HG02642 (cell line): Measurements from ENCODE around the gene RFX3.

Experiments
- ATAC-seq: cut with Tn5 transposase; IDR thresholded peaks from one replicate; pipeline ENCODE4 v1.9.1; 2021; ENCODE audit warnings: mild to moderate bottlenecking; ENCODE audit not compliant: unreplicated experiment, poor library complexity

RFX3 gene

DNA sequence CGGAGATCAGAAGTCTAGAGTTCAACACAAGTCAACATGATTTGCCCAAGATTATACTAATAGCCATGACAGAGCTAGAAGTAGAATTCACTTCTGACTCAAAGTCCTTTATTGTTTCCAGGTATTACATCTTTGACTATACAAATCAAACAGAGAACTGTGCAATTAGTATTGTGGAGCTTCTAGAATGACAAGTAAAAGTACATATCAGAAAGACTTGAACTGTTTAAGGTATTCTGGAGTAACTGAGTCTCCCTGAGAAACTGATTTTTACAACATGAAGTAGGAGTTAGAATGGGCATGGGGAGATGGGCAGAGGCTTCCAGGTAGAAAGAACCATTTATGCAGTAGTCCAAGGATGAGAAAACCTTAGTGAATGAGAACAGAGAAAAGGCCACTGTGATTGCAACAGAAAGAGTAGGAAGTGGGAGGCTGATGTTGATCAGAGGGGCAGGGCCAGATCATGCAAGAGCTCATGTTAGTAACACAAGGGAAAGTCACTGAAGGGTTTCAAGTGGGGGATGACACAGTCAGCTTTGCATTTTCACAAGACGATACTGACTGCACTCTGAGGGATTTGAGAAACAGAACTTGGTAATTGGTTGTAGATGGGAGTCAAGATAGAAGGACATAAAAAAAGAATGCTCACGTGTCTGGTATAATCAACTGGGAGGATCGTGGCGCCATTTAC, 280.7 kb downstream of the RFX3 start:
- peak; percentile 72 for ATAC-seq

DNA sequence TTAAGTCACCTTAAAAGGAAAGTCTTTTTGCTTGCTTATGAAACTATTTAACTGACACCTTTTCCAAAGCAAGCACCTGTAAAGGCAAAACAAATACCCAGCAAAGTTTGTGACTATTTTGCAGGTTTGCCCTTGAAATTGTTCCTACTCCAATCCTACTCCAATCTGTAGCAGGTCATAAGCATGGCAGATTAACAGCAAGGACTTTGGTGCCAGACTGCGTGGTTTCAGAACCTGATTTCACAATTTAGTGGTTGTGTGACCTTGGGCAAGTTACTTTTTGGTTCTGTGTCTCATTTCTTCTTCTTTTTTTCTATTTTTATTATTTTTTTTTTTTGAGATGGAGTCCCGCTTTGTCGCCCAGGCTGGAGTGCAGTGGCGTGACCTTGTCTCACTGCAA, 282.1 kb downstream of the RFX3 start:
- no peak for ATAC-seq

DNA sequence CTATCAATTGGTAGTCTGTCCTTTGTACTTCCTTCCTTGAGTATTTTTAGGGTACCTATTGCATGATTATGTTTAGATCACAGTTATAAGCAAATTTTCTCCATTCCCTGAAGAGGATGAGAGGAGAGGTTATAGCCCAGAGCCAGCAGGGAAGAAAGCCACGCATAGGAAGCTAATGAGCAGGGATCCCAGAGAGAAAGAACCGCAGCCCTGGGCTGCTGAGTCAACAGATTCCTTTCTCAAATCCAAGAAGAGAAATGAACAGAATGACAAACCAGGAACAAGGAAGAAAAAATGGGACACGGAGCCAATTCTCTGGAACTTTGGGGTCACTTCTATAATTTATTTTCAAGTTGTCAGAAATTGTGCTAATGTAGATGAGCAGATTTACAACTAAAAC, 284.5 kb downstream of the RFX3 start:
- ATAC-seq, result no peak

DNA sequence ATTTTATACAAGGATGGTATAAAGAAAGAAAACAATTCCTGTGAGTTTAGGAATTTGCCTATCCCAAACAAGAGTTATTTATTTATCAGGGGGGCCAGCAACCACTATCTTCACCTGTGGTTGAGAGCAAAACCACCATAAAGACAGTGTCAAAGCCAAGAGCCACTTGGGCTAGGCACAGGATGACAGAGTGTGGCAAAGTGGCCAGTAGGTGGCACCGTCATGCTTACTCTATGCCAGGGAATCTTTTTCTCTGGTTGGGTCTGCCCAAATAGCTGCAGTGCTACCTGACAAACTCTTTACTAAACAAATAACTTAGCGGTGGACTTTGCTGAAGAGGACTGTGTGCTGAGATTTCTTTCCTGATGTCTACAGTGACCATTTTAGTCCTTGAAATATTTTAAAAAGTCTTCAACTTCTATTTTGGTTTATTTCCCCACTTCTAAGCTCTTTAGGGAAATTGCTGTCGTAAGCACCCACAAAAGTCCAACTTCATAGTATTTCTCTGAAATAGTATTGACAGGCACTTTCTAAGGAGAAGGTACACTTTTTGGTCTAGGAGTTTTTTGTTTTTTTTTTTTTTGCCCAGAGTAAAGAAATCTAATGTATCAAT, 285.0 kb downstream of the RFX3 start:
- peak; percentile 93 for ATAC-seq

DNA sequence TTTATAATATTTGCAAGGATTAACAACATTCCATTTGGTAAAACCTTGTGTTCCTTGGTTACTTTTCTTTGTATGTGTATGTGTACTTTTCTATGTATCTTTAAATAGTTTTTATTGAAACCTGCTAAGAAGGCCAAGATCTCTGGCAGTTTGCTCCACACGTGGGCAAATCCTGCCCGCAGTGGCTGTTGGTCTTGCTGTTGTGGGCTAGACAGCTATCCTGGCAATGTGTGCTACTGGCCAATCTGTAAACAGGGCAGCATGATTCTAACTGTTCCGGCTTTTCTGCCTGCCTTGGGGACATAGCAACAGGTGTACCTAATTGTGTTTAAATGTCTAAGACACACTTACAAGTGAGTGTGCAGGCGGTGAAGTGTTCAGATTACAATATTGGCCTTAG, 286.6 kb downstream of the RFX3 start:
- no peak for ATAC-seq

DNA sequence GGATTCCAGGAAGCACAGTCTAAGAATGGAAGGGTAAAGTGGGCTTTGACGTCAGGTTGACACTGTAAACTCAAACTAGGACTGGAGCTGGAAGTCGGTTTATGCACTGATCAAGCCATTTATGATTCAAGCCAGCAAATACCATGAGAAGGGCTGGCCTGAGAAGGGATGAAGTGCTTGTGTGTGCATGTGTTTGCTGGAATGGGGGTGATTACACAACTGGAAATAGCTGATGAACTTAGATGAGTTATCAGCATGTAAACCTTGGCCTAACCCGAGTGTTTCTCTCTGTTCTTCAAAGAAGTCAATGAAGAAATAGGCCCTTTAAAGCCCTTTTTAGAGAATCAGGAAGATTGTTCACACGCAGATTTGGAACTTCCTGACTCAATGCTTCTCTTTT, 287.6 kb downstream of the RFX3 start:
- no peak for ATAC-seq

DNA sequence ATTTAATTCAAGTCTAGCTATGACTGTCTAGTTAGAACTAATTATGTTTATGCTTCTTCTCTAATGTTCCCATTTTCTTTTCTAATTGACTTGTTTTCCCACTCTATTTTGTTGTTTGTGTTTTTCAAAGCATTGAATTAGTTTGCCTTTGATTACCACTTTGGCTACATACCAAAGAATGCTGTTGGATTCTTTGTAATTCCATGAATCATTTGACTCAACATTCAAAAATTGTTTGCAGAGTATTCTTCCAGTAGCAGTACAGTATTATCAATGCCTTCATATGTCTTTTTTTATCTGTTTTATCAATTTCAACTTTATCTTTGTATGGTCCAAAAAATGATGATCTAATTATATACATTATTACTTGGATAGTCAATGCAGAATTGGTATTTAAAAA, 288.7 kb downstream of the RFX3 start:
- no peak for ATAC-seq

DNA sequence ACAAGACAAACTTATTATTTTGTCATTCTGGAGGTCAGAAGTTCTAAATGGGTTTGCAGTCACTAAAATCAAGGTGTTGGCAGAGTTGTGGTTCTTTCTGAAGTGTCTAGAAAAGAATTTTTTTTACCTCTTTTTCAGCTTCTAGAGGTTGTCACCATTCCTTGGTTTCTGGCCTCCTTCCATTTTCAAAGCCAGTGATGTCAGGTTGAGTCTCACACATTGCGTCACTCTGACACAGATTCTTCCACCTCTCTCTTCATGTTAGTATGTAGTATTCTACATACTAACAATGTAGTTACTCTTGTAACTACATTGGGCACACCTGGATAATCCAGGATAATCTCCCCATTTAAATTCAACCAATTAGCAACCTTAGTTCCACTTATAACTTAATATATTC, 290.3 kb downstream of the RFX3 start:
- ATAC-seq, result no peak

DNA sequence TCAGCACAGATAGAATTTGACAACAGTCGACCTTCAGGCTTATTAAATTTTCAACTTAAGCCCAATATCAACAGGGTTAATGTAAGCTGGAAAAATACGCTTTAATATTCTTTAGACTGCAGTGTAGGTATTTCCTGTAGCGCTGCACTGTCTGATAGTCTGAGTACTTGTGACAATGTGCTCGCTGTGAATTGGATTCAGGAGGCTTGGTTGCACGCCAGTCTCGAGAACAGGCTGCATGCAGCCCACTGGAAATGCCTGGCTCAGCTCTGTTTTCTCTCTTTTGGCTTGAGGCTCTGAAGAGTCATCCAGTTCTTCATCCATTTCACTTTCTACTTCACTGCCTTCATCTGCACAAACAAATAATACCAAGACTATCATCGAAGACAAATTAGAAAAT, 300.9 kb downstream of the RFX3 start:
- no peak for ATAC-seq

DNA sequence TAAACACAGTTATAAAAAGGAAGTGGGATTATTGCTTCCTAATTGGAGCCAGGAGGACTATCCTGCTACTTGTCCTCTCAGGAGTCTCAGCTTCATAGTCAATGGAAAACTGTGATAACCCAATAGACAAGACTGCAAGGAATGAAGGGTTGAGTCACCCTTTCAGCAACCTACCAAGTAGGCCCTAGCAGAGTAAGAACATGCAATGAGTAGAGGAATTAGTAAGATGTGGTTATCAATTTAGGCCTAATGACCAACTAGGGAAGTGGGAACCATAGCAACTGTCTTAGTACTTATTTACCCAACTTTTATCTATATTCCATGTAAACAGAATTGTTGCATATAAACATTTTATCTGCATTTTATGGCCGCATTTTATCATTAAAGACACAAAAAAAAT, 310.1 kb downstream of the RFX3 start:
- ATAC-seq, result no peak

DNA sequence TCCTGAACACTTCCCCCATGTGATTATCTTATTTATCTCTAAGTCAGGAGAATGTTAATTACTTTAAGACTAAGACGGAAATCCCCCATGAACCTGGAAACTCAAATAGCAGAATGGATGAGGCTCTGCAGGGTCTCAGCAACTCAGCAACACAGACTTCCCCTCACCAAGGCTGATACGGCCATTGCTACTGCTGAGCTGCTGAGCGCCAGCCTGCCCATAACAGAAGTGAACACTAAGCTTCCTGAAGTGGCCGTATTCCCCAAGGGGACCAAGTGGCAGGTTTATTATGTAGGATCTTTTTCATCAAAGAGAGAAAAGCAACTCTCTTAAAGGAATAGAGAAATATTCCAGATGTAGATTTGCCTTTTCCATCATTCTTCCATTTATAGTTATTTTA, 311.1 kb downstream of the RFX3 start:
- ATAC-seq, result no peak

DNA sequence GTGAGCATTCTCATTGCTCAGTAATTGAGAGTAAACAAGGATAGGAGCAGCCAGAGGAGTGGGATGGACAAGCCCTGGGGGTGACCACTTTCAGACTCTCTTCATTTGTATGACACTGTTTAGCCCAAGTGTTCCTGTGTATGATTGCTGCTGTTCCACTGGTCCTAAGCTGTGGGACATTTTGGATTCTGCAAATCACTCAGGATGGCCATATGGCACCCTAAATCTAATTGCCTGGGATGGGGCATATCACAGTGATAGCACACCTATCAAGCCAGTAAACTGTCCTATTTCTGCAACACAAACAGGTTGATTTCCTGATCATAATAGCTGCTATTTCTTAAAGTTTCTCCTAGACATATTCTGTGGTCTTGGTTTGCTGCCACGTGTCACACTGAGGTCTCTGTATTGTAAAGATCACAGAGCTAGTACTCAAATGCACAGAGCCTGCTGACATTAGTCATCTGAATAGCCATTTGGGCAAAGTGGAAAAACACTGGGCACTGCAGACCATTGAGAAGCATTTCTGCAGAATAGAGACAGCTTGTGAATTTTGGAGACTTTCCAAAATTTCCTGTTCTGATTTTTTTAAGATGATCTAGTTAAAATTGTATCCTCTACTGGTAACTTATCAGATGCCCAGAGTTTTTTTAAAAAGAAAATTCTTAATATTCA, 320.2 kb downstream of the RFX3 start:
- ATAC-seq, result no peak

DNA sequence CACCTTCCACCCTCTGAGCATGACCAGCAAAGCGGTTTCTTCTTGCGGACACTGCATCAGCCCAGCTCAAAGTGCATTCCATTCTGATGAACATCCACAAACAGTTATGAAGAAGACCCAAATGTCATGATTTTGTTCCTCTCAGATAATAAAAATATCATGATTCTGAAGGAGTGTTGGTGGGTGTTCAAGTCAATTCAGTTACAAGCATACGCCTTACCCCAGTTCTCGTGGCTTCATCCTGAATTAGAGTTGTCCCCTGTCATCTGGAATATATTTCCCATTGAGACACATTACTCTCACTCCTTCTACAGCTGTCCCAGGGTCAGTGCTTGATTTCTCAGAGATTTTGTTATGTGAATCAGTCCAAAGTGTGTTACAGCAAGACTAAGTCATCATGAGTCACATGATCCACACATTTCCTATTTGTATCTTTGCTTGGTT, 325.4 kb downstream of the RFX3 start:
- no peak for ATAC-seq

DNA sequence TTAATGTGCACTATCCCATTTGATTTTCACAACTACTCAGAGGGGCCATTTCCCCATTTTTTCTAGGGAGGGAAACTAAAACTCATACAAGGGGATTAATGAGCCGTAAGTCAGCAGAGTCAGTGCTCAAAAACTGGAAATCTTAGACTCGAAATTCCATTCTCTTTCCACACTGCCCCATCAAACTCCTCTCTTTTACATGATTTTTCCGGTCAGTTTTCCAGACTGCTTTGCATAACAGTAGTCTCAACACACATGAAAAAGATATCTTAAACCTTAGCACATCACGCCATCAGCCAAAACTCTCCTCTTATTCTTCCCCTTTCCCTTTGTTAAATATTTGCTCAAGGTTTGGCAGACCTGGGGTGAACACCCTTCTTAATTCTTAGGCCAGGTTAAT, 332.0 kb downstream of the RFX3 start:
- no peak for ATAC-seq

DNA sequence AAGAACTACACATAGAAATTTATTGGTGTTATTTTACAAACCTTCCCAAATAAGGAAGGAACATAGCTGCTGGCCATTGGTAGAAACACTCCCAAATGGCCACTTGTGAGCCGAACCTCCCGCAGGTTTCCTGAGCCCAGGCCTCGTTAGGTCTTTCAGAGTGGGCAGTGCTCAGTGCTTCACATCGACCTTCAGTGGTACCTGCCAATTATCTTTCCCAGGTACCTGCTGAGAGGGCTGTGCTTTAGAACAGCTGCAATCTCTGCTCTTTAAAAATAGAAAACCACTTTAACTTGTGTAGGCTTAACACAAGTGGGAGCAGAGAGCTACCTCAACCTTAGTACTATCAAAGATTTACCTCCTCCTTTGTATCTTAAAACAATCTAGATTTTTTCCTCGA, 334.1 kb downstream of the RFX3 start:
- ATAC-seq, result no peak

DNA sequence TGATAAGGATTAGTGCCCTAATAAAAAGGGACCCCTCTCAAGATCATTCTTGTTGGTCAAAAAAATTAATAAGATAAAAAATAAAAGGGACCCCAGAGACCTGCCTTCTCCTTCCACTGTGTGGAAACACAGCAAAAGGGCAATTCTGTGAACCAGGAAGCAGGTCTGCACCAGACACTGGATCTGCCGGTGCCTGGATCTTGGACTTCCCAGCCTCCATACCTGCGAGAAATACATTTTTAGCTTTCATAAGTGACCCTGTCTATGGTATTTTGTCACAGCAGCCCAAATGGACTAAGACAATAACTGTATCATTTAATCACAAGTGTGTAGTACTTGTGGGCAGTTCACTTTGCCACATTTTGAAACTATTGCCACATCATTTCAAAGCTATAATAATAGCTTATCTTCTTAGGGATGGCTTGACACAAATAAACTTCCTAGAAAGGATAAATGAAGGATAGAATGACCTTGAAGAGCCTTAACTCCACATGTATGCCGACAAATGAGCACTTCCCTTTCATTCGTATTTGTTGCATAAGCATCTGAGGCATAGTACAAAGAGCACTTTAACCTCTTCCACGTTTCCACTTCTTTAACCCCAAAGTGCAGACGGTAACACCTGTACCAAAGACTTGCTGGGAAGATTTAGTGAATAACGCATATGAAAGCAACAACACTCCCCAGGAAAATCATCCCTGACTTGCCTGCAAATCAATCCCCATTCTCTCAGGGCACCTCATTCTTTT, 336.5 kb downstream of the RFX3 start:
- ATAC-seq, result no peak

DNA sequence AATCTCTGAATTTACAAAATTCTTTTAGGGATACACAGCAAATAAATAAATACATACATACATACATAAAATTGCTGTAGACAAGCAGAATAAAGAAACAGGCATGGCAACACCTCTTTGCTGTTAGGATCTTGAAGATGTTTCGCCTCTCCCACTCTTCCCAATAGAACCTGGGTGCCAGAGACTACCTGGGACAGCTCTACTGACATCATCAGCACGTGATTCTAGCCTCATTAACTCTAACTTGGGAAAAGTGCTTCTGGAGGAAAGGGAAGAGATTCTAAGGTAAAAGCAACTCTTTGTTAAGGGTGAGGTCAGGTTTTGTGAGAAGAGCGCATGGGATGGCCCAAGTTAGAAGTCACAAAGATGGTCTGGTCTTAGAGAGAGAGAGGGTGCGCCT, 339.1 kb downstream of the RFX3 start:
- ATAC-seq, result no peak

DNA sequence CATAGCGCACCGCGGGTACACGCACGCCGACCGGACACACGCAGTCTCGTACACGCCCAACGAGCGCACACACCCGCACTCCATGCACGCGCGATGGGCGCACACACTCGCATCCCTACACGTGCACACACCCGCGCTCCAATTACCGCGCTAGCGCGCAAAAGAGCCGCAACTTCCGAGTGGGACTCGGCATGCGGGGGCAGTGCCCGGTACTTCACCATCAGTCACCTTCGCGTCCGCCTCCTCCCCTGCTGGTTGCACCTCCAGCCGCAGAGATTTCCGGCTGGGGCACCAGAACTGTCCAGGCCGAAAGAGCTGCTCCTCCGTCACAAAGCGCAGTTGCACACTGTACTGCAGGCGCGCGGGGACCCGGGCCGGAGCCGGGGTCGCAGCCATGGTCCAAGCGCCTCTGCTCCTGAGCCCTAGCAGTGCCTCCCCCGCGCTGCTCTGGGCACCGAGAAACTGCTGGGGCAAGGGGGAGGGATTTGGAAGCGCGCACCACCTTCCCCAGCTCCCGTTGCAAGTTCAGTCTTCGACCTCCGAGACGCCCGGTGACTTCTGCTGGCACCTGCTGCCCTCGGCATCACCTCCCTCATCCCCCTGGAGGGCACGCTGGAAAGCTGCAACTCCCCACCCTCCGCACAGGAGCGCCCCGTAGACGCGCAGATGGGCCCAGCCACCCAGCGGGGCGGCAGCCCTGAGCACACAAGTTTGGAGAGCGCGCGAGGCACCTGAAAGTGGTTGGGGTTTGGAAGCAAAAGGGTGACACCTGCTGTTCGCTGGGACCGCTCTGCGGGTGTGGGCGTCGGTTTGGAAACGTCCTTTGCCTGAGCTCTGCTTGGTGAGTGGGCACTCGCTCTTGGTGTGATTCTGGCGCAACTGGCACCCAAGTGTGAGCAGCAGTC, 344.5 kb downstream of the RFX3 start:
- ATAC-seq, result peak; percentile 69

DNA sequence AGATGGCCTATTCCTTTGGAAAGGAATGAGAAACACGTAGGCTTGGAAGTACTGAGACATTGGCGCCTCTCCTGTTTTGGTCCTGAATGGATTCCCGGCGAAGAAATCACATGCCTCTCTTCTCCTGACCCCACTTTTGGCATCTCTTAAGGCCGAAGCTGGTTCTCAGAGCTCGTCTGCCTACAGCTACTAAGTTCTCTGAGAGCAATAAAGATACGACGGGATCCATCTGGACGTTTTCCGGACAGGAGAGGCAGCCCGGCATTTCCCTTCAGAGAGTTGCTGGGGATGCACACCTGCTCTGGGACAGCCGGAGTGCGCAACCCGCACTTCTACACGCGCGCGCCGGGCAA, 345.1 kb downstream of the RFX3 start:
- ATAC-seq, result no peak

DNA sequence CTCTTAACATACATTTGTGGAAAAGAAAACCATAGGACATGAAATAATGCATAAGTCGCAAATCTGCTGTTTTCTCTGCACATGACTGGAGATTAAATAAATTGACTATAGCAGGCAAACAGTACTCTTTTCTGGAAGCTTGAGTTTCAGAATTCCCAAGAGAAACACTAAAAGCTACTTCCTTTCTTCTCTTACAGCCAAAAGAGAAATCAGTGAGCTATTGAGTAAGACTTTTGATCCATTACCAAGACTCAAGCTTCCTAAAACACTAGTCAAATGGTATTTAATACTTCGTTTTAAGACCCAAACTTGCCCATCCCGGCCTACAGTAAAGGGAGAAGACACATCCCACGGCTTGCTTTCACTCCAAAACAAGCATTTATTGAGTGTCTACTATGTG, 346.1 kb downstream of the RFX3 start:
- ATAC-seq, result no peak
